GM18909 (cell line): ENCODE results near the gene MYL10.
"Not testable (repeated sequence)": the region's sequence is repeated elsewhere in the genome, so short reads cannot be mapped to it uniquely, and the experiment has no call there.

Experiments
- ATAC-seq: cut with Tn5 transposase; IDR thresholded peaks from one replicate; pipeline ENCODE4 v1.9.1; 2021; ENCODE audit warnings: mild to moderate bottlenecking; ENCODE audit not compliant: unreplicated experiment, poor library complexity

MYL10 gene

DNA sequence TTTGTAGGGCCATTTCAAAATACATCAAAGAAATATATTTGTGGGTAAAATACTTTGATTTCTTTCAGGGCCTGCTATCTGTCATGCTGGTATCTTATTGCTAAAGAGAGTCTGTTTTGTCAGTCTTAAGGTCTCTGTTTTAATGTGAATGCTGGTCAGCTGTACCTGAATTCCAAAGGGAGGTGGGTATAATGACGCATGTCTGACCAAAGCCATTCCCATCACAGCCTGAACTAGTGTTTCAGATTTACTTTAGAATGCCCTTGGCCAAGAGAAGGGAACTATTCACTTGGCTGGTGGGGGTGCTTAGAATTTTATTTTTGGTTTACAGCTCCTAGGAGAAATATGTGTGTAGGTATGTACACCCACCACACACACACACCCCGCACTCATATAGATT is 30.6 kb upstream of the MYL10 start:
- ATAC-seq: no peak

- ATAC-seq: no peak
Measured at GRCh38 chr7:101657171-101657570, 28.1 kb upstream of the MYL10 start.

- no peak for ATAC-seq
Measured at GRCh38 chr7:101651112-101651511, 22.0 kb upstream of the MYL10 start.

- no peak for ATAC-seq
Measured at GRCh38 chr7:101650579-101651081, 21.5 kb upstream of the MYL10 start.

DNA sequence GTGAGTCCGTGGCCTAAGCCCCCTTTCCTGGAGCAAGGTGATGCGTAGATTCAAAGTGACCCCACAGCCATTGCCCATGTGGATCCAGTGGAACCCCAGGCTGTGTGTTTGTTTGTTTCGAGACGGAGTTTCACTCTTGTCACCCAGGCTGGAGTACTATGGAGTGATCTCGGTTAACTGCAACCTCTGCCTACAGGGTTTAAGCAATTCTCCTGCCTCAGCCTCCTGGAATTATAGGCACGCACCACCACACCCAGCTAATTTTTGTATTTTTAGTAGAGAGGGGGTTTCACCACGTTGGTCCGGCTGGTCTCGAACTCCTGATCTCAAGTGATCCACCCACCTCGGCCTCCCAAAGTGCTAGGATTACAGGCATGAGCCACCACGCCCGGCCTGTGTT is 18.8 kb upstream of the MYL10 start:
- ATAC-seq: not testable (repeated sequence)

- no peak for ATAC-seq
Measured at GRCh38 chr7:101645951-101646350, 16.9 kb upstream of the MYL10 start.

GRCh38 chr7:101644879-101645278 is 15.8 kb upstream of the MYL10 start:
- no peak for ATAC-seq

GRCh38 chr7:101639127-101639526 is 10.0 kb upstream of the MYL10 start:
- ATAC-seq: not testable (repeated sequence)

GRCh38 chr7:101636822-101637623 is 7.9 kb upstream of the MYL10 start:
- no peak for ATAC-seq

- ATAC-seq: no peak
Measured at GRCh38 chr7:101635484-101635883, 6.4 kb upstream of the MYL10 start.

- ATAC-seq: no peak
Measured at GRCh38 chr7:101634196-101634717, 5.2 kb upstream of the MYL10 start.

GRCh38 chr7:101633511-101633910 is 4.4 kb upstream of the MYL10 start:
- no peak for ATAC-seq

GRCh38 chr7:101632641-101633040 is 3.5 kb upstream of the MYL10 start:
- no peak for ATAC-seq

DNA sequence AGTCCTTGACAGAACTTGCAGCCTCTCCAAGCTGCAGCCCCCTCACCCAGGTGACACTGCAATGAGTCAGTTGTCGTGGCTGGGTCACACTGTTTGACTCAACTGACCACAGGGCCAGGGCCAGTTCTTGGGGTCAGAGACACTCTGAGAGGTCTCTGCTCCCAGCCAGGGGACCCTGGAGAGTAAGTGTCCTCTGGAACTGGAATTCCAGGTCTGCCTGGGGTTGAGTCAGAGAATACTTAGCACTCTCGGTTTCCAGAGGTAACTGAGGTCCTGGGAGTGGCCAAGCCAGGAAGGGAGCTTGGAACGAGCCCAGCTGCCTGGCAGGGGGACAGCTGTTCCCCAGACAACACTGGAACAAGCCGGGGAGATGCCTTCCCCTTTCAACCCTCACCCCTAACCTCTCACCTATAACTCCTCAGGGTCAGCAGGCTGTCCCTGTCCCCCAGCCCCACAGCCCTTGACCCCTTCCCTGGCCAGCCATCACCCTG is 2.2 kb upstream of the MYL10 start:
- ATAC-seq: no peak

GRCh38 chr7:101630591-101630990 is 1.5 kb upstream of the MYL10 start:
- no peak for ATAC-seq

DNA sequence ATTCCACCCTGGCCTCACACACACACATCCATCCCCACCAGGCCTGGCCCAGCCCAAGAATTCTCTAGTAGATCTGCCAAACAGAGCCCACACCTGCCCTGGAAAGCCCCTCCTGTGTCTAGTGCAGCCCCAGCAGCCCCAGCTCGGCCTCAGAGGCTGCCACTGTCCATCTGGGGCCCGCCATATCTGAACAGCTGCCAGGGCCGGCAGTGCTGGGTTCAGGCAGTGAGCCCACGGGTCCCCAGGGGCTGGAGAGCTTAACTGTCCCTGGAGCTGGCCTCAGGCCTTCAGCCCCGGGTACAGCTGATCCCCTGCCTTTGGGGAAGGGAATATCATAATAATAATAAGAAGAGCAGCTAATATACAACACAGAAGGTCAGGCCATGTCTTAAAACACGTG is 574 bp downstream of the MYL10 start:
- no peak for ATAC-seq

DNA sequence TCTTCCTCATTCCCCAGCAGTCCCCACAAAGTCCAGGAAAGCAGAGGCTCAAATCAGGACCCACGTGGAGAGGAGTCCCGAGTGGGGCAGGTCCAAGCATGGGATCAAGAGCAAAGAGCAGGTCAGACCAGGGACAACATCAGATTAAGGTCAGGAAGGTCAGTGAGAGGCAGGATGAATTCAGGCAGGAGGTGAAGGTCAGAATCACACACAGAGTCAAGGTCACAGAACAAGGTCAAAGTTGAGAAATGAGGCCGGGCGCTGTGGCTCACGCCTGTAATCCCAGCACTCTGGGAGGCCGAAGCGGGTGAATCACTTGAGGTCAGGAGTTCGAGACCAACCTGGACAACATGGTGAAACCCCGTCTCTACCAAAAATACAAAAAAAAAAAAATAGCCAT is 2.3 kb downstream of the MYL10 start:
- ATAC-seq: no peak

GRCh38 chr7:101626069-101626671 is 2.9 kb downstream of the MYL10 start:
- ATAC-seq: no peak

- ATAC-seq: no peak
Measured at GRCh38 chr7:101625031-101625791, 3.9 kb downstream of the MYL10 start.

DNA sequence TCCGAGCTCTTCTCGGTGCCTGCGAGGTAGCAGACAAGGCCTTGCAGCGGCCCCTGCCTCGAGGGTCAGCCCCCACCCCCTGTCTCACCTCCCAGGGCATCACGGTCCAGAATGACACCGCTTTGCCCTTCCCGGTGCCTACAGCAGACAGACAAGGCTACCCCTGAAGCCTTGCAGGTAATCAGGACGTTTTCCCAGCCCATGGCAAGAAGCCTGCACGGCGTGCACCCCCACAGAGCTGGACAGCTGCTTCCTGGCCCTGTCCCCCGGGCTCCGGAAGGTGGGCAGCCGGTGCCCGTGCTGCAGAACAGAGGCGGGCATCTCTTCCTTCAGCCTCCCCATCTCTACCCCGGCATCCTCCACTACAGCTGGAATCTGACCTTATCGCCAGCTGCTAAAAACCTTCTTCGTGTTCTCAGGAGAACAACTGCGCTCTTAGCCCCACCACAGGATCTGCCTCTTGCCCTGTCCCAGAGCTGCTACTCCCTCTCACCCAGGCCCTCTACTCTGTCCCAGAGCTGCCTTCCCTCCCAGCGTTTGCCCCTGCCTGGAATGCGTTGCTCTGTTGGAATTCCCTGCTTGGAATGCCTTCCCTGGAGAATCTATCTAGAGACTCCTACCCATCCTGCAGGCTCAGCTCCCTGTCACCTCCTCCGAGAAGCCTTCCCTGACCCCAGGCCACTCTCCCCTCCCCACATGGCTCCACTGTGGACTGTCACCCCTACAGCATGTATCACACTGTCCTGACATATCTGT is 4.7 kb downstream of the MYL10 start:
- no peak for ATAC-seq
